Peyer's patch (tissue), 4 donors: ENCODE measurements around the gene KIFC1.

ENCODE experiments used
- CTCF ChIP-seq, 6 experiments: fragments of 450-650 bp in 4 of 6; fragments of 200-600 bp in 2 of 6; sonication (generic) in 1 of 6; IDR thresholded peaks; one replicate each; pipeline ENCODE4 v1.5.1; 2017 to 2019; ENCODE audit warnings: antibody characterized with exemption in 6 of 6, mild to moderate bottlenecking in 3 of 6, moderate library complexity in 1 of 6
- POLR2A ChIP-seq, 2 donors: fragments of 450-650 bp; IDR thresholded peaks; one replicate each; pipeline ENCODE4 v1.5.1; 2017; ENCODE audit warnings: antibody characterized with exemption in 2 of 2, mild to moderate bottlenecking in 2 of 2, moderate library complexity in 2 of 2

GRCh38 chr6:33437666-33438065 is 46.0 kb downstream of the KIFC1 start:
- TF ChIP-seq CTCF (IDR thresholded peaks at IDR 0.05) (no peak), POLR2A (IDR thresholded peaks at IDR 0.05) (no peak)
